PFSK-1 (cell line): ENCODE measurements around the gene ALDH9A1.

Experiments used
- FOXP2 ChIP-seq: optimal IDR thresholded peaks from 2 replicates; pipeline ENCODE3; 2011; ENCODE audit warnings: borderline replicate concordance, control low read depth, inconsistent platforms; ENCODE audit not compliant: insufficient read depth; ENCODE audit errors: extremely low read length, extremely low read depth
- POLR2AphosphoS5 ChIP-seq: IDR thresholded peaks from 2 replicates; pipeline ENCODE4 v1.6.1; 2012; ENCODE audit warnings: low read depth, mild to moderate bottlenecking, control low read depth, low read length, moderate library complexity
- SIN3A ChIP-seq: IDR thresholded peaks from 2 replicates; pipeline ENCODE4 v1.6.1; 2012; ENCODE audit warnings: mild to moderate bottlenecking, low read length, moderate library complexity, borderline replicate concordance; ENCODE audit not compliant: insufficient read depth
- TAF1 ChIP-seq: IDR thresholded peaks from 2 replicates; pipeline ENCODE4 v1.6.1; 2012; ENCODE audit warnings: low read length, control low read depth, borderline replicate concordance; ENCODE audit not compliant: insufficient read depth
- TF ChIP-seq, protein P1 (sequence below), 2 experiments: IDR thresholded peaks; 2 replicates each; pipeline versions ENCODE4 v1.6.1 to v1.8.0; 2011 to 2012; ENCODE audit warnings: low read depth in 2 of 2, low read length in 2 of 2, control low read depth in 1 of 2, inconsistent platforms in 1 of 2, mild to moderate bottlenecking in 1 of 2, moderate library complexity in 1 of 2; ENCODE audit not compliant: insufficient read depth in 1 of 2

DNA sequence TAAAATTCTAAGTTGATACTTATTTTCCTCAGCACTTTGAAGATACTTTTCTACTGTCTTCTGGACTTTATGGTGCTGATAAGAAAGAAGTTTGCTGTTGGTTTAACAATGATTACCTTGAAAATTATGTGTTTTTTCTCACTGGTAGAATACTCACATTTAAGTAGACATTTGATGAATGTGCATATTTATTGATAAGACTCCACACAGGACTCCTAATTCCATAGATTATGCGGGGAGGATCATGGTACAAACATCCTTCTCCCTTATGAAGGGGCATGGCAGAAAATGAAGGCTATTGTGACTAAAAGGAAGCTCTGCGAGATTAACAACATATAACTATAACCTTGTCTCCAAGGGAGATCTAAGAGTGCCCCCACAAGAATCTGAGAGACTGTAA, 28.5 kb upstream of the ALDH9A1 start:
- TF ChIP-seq SIN3A (no peak), POLR2AphosphoS5 (no peak), TAF1 (no peak), FOXP2 (no peak)
- TF ChIP-seq, protein P1, sequence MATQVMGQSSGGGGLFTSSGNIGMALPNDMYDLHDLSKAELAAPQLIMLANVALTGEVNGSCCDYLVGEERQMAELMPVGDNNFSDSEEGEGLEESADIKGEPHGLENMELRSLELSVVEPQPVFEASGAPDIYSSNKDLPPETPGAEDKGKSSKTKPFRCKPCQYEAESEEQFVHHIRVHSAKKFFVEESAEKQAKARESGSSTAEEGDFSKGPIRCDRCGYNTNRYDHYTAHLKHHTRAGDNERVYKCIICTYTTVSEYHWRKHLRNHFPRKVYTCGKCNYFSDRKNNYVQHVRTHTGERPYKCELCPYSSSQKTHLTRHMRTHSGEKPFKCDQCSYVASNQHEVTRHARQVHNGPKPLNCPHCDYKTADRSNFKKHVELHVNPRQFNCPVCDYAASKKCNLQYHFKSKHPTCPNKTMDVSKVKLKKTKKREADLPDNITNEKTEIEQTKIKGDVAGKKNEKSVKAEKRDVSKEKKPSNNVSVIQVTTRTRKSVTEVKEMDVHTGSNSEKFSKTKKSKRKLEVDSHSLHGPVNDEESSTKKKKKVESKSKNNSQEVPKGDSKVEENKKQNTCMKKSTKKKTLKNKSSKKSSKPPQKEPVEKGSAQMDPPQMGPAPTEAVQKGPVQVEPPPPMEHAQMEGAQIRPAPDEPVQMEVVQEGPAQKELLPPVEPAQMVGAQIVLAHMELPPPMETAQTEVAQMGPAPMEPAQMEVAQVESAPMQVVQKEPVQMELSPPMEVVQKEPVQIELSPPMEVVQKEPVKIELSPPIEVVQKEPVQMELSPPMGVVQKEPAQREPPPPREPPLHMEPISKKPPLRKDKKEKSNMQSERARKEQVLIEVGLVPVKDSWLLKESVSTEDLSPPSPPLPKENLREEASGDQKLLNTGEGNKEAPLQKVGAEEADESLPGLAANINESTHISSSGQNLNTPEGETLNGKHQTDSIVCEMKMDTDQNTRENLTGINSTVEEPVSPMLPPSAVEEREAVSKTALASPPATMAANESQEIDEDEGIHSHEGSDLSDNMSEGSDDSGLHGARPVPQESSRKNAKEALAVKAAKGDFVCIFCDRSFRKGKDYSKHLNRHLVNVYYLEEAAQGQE (IDR thresholded peaks at IDR 0.05; ENCODE audit: insufficient read depth in 1 of 2, low read depth in 2 of 2, low read length in 2 of 2): no peak
